AG20443 (cell line): ENCODE data around the gene GALNT6.

Experiments used
- DNase-seq: peaks from one replicate; pipeline ENCODE4 v3.0.0; 2012; ENCODE audit warnings: low spot score, mixed read lengths

GALNT6 gene

DNA sequence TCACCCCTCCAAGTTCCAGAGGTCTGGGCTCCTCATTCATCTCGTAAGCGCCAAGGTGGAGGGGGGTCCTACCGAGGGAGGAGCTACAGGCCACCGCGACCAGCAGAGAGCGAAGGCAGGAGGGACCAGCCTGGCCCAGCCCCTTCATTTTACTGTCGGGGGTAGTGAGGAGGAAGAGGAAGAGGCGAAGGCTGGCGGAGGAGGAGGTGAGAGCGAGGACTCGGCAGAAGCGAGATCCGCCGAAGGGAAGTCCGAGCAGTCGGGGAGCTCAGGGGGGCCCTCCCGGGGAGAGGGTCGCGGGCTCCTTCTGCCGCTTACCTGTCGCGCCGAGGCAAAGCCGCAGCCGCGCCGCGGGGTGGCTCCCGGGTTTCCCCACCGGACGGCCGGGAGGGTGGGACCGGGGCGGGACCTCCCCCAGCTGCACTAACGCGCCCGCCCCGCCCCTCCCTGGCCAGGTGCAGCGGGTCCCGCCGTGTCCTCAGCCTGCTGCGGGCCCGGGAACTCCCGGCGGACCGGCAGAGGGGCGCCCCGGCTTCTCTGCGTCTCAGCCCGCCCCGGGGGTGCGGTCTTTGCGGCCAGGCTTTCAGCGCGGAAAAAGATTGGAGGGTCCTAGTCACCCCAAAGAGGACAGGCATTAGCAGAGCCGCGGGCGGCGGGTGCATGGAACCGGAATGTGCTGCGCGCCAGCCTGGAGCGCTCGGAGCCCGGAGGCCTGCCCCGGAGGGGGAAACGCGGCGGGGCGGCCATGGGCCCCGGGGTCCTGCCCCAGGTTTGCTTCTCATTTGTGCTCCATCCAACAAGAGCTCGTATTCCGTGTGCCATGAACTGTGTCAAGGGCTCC lies at the start of gene GALNT6:
Gene GALNT6 (minus strand): TSS at position 124 of the 841 bp plus-strand sequence. CDS start 11,625 bp downstream, outside the sequence.
- peak; percentile 54 for DNase-seq

- no peak for DNase-seq
Observed at GRCh38 chr12:51439330-51439729, 48.1 kb upstream of the GALNT6 start.

DNA sequence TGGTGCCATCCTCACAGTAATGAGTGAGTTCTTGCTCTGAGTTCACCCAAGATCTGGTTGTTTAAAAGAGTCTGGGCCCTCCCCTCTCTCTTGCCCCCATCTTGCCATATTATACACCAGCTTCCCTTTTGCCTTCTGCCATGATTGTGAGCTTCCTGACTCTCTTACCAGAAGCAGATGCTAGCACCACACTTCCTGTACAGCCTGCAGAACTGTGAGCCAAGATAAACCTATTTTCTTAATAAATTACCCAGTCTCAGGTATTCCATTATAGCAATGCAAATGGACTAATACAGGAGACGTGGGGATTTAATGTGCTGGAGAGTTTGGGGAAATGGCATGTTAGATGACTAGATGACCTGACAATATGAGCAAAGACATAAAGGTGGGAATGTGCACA lies 46.2 kb upstream of the GALNT6 start:
- DNase-seq = no peak

GRCh38 chr12:51434305-51434704 lies 43.1 kb upstream of the GALNT6 start:
- DNase-seq = no peak

DNA sequence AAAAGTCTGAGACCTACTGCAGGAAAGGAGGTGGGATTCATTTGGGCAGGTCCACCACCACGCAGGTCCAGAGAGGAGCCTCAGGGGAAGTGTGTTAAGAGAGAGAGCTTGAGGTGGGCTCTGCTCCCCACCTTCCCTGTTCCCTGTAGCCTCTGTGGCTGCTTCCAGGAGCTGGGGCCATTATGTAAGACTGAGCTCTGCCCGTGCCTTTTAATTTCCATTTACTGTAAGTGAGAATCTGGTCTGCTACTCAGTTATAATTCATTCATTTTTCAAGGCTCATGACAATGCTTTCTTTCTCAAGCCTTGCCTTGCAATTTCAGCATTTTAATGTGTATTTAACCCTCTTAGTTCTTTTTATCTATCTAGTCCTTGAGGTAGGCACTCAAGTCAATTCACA lies 41.7 kb upstream of the GALNT6 start:
- no peak for DNase-seq

- no peak for DNase-seq
Observed at GRCh38 chr12:51430196-51430895, 39.1 kb upstream of the GALNT6 start.

GRCh38 chr12:51429700-51430099 lies 38.5 kb upstream of the GALNT6 start:
- DNase-seq = no peak

GRCh38 chr12:51428256-51428655 lies 37.0 kb upstream of the GALNT6 start:
- DNase-seq = no peak

GRCh38 chr12:51424662-51425539 lies 33.7 kb upstream of the GALNT6 start, which contains the start of gene SLC4A8:
TSS of gene SLC4A8 (plus strand) at chr12:51424831. CDS start at chr12:51424988, 157 bp downstream.
- DNase-seq = peak; percentile 99

DNA sequence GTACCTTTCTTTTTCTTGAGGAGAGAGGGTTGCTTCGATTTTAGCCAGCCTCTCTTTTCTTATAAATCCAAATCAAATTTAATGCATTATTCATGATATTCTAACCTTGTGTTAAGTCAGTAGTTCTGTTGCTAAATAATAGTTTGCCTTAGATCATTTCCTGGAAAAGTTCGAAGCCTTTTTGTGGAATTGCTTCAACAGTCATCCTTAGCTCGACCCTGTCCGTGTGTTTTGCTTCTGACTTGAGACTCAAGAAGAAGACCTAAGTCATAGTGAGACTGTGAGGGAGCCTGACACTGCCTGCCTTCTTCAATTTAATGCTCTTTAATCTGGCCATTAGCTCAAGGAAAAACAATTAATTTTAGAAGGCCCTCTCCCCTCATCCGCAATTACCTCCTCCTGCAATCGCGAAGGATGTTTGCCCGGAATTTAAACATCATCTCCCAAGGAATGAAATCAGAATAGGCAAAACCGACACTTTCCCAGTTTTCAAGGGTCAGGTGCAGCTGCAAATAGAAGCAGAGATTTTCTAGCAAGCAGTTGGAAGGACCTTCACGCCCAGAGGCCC lies 33.0 kb upstream of the GALNT6 start:
- DNase-seq = no peak

DNA sequence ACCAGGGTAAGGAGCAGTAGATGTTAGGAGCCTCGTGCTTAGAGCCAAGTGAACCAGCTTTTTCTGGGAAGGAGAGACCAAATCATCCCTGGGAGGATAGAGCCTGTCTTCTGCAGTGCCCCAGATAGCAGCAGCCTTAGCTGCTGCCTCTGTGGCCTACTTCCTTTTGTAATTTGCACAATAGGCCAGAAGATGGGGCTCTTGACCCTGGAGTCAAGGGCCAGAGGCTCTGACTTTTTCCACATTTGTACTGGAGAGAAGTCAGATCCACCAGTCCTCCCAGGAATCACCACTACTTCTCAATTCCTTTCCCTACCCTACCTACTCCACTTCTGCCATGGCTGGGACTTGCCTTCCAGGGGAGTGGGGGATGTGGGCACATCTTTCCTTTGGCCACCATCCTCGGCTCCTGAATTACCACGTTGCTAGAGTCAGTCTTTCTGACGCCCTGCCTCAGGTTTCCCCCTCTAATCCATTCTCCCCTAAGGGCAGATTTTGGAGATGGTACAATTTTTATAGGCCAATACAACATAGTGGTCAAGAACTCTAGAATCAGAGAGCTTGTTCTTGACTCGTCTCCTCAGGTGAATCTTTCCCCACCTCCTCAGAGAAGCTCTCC lies 30.2 kb upstream of the GALNT6 start:
- DNase-seq = peak; percentile 80

DNA sequence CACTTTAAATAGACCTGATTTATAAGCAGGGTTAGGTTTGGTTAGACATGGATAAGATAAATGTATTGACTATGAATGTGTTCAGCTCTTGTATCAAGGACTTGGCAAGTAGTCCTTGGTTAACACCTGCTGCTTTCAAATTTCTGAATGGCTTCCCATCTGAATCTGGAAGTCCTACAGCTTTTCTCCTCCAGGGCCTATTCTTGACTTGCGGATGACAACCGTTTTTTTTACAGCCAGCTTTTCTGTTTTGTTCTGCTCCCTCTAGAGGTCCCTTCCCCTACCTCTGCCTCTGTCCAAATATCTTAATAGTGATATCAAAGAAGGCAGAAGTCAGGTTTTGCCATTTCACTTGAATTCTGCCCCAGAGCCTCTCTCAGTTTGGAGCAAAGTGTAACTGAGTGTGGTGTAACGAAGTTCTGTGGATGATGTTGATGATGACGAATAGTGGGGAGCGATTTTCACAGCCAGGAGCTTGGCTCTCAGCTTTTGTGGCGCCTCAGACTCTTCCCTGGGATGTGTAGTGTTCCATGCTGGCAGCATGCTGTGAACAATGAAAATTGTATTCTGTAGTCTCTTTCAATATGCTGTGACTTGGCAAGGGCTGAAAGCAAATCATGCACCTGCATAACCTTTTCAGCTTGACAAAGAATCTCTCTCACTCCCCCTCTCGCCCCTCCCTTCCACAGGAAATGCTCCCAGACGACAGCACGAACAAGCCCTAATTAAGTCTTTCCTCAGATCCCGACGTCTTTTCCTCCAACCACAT lies 28.4 kb upstream of the GALNT6 start:
- peak; percentile 39 for DNase-seq

DNA sequence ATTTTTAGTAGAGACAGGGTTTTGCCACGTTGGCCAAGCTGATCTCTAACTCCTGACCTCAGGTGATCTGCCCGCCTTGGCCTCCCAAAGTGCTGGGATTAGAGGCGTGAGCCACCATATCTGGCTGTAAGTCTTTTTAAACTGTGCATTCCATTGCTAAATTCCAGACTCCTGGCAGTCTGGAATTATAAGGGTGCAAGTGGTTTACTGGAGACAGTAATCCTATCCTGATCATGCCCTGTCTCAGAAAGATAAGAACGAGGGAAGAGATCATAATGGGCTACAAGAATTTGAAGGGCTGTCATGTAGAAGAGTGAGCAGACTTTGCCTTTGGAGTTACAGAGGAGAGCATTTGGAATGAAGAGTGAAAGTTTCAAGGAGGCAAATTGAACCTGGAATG lies 26.6 kb upstream of the GALNT6 start:
- DNase-seq = no peak

DNA sequence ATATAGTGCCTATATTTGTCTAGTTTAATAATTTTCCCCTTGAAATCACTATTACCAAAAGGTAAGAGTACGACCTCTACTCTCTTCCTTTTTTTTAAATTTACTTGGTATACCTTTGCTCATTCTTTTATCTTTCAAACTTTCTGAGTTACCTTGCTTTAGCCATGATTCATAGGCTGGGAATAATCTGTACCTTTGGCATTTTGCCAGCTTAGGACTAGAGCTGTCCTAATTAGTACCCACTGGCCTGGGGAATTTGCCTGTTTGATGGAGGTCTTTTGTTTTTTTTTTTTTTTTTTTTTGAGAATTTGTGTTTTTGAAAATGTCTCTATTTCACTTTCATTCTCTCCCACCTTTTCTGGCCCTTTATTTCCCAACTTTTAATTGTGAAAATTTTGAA lies 24.7 kb upstream of the GALNT6 start:
- no peak for DNase-seq

GRCh38 chr12:51413791-51414190 lies 22.6 kb upstream of the GALNT6 start:
- DNase-seq = no peak

- DNase-seq = no peak
Observed at GRCh38 chr12:51413149-51413548, 21.9 kb upstream of the GALNT6 start.

DNA sequence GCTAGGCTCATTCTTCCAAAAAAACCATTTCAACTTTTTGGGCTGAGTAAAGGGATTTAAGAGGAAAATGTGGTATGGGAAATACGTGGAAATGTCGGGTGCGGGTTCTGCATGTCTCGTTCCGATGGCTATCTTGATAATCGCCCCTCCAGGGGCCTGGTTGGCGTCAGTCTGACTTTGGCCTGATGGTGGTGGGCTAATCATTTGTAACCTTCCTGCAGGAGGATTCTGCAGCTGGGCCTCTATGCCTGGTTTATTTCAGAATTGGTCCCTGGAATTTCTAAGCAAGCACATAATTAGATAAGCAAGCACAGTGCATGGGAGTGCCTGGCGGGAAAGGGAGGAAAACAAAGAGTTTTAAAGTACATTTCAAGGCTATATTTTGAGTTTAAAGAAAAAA lies 18.6 kb upstream of the GALNT6 start:
- no peak for DNase-seq

DNA sequence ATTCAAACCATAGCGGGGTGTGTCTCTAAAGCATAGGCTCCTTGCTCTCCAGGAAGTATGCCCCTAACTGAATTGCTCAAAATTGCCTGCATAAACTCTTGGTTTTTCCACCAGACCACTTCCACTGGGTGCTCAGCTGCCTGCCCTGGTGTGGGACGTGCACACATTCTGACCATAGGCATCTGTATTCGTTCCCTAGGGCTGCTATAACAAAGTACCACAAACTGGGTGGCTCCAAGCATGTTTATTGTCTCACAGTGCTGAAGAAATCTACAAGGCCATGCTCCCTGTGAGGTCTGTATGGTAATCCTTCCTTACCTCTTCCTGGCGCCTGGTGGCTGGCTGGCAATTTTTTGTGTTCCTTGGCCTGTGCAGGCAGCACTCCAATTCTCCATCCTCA lies 16.4 kb upstream of the GALNT6 start:
- DNase-seq = peak; percentile 1

GRCh38 chr12:51406859-51407258 lies 15.7 kb upstream of the GALNT6 start:
- no peak for DNase-seq

- DNase-seq = no peak
Observed at GRCh38 chr12:51406290-51406689, 15.1 kb upstream of the GALNT6 start.

DNA sequence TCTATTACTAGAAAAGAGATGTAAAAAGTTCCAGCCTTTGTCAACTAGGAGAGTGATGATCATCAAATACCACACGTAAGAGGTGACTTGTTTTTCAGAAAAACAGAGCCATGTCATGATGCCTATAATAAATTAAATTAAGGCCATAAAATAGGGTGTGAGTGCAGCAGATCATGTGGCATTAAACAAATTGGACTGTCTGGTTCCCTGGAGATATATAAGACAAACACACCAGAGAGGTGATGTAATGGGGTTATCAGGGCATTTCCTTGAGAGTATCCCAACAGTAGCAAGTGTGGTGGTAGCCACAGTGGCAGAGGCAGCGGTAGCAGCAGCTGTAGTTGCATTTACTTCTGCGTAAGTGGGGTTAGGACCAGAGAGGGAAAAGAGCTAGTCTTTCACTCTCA lies 14.6 kb upstream of the GALNT6 start:
- peak; percentile 1 for DNase-seq
